Esophagus squamous epithelium (tissue), 4 donors: ENCODE measurements around the gene DHRS1.

Experiments used
- POLR2A ChIP-seq, 4 donors: fragments of 450-650 bp; IDR thresholded peaks; one replicate each; pipeline ENCODE4 v1.6.1; 2017; ENCODE audit warnings: antibody characterized with exemption in 4 of 4, mild to moderate bottlenecking in 4 of 4, moderate library complexity in 3 of 4
- TF ChIP-seq, protein P1 (sequence below), 6 experiments: fragments of 450-650 bp in 4 of 6; fragments of 200-600 bp in 2 of 6; sonication (generic) in 2 of 6; IDR thresholded peaks; one replicate each; pipeline ENCODE4 v1.5.1; 2016 to 2019; ENCODE audit warnings: antibody characterized with exemption in 6 of 6, mild to moderate bottlenecking in 4 of 6, moderate library complexity in 4 of 6

GRCh38 chr14:24292118-24292807 lies 7.3 kb downstream of the DHRS1 start:
- TF ChIP-seq, protein P1, sequence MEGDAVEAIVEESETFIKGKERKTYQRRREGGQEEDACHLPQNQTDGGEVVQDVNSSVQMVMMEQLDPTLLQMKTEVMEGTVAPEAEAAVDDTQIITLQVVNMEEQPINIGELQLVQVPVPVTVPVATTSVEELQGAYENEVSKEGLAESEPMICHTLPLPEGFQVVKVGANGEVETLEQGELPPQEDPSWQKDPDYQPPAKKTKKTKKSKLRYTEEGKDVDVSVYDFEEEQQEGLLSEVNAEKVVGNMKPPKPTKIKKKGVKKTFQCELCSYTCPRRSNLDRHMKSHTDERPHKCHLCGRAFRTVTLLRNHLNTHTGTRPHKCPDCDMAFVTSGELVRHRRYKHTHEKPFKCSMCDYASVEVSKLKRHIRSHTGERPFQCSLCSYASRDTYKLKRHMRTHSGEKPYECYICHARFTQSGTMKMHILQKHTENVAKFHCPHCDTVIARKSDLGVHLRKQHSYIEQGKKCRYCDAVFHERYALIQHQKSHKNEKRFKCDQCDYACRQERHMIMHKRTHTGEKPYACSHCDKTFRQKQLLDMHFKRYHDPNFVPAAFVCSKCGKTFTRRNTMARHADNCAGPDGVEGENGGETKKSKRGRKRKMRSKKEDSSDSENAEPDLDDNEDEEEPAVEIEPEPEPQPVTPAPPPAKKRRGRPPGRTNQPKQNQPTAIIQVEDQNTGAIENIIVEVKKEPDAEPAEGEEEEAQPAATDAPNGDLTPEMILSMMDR (IDR thresholded peaks at IDR 0.05), result no peak
- no peak for TF ChIP-seq POLR2A (IDR thresholded peaks at IDR 0.05)
